Body of pancreas (tissue), 4 donors: Measurements from ENCODE around the gene RHBDF1.

Experiments used
- CTCF ChIP-seq, 7 experiments: fragments of 450-650 bp in 4 of 7; fragments of 200-600 bp in 3 of 7; sonication (generic) in 3 of 7; IDR thresholded peaks; one replicate each; pipeline ENCODE4 v1.5.1; 2016 to 2019; ENCODE audit warnings: antibody characterized with exemption in 7 of 7
- POLR2A ChIP-seq, 3 donors: fragments of 450-650 bp; IDR thresholded peaks; one replicate each; pipeline ENCODE4 v1.6.1; 2016; ENCODE audit warnings: antibody characterized with exemption in 3 of 3, mild to moderate bottlenecking in 2 of 3

- TF ChIP-seq CTCF (IDR thresholded peaks at IDR 0.05), result no peak
- no peak for TF ChIP-seq POLR2A (IDR thresholded peaks at IDR 0.05)
Observed at GRCh38 chr16:61879-62281, 10.6 kb downstream of the RHBDF1 start.
